ENCODE results near the gene ZNF385B. TPM values are rescaled to one million over a fixed set of nuclear protein-coding genes. Genes with fewer than 3 reads are reported as not detected.
"Not testable (repeated sequence)": the region's sequence is repeated elsewhere in the genome, so short reads cannot be mapped to it uniquely, and the experiment has no call there.

ZNF385B gene
- total and polyA plus RNA-seq, 9 donors: 3.9 to 17.1 (median 12.5) TPM

DNA sequence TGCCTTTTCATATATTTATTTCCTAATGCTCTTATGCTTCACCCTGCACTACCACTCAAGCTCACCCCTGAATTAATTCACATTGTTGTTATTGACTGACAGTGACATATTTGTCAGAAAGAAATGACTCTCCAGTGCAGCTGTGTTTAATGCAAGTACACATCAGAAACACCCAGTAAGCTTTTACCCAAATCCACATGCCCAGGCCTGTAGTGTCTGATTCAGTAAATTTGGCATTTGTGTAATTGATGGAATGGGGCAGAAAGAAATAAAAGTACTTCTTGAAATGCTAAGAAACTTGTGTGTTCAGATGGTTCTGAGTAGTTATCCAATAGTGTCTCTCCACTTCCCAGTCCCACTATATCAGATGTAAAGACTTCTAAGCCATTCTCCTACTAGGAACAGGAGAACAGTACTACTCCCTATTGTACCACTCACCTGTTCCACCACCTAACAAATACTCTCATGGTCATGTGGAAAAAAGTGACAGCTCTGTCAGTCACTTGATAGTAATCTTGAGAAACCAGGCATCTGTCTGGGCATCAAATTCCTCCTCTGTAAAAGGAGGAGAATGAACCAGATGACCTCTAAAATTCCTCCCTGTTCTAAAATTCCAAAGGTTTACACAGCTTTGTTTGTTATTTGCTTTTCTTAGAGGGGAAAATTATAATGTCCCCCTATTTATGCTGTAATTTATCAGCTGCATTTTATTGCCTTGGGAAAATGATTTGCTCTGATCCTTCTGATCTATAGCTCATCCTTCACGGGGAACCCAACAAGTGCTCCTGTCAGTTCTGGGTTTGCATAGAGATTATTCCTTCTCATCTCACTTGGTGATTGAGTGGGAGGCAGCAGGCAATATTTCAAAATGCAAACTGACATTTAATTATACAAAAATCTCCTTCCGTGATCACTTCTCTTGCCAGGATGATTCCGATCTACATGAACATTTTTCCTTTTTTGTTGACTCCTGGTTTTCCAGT is 70.9 kb downstream of the ZNF385B start:
- DNase-seq: no peak
- H3K4me1 ChIP-seq (ENCODE audit: control insufficient read depth, insufficient read depth, low read length): no peaks in the 10 kb centered on the region
- H3K4me3 ChIP-seq (ENCODE audit: low read length): no peak overlapping the region
- H3K27me3 ChIP-seq (ENCODE audit: control insufficient read depth, insufficient read depth, low read length): no peaks in the 10 kb centered on the region
- H3K27ac ChIP-seq (ENCODE audit: low read length): no peak overlapping the region
- no peaks in the 10 kb centered on the region for H3K36me3 ChIP-seq (ENCODE audit: control insufficient read depth, insufficient read depth, low read length)
- 80% methylated on average over 1 of the region's 3 CpGs for WGBS (ENCODE audit: insufficient coverage)
- no peaks in the 10 kb centered on the region for H3K9me3 ChIP-seq (replicated peaks; ENCODE audit: control insufficient read depth, low read depth, low read length)

DNA sequence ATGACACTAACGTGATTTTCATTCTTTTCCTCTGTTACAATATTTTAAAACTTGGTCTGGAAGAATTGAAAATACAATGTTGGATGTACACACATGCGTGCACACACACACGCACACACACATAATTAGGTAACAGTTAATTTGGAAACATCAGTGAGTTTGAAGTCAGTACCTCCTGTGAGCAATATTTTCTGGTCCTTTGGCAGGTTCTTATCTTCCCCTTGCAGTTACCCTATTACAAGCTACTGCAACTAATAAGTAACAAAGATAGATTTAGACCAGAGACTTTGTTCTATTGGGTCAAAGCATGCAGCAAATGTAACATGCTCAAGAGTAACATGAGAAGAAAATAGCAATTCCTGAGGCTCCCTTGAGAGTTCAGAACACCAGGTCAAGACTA is 73.3 kb downstream of the ZNF385B start:
- WGBS (ENCODE audit: insufficient coverage): no CpG with 5 or more reads among the region's 3 CpGs
- no peak overlapping the region for H3K4me3 ChIP-seq (ENCODE audit: low read length)

DNA sequence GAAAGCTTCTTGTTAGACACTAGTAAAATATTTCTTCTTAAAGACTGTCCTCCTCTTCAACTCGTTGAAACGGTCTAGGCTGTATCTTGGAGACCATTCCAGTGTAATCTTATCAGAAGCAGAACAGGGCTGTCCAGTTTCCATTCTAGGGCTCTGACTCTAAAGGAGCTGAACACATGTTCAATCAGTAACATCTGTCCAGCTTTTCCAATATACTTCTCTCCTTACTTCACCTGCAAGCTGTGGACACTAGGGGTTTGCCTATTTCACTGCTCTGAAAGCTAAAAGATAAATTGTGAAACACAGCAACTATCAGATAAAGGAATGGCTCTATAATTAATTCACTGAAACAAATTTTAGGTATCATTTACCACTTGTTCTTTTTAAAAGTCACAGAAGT is 73.8 kb downstream of the ZNF385B start:
- Histone ChIP-seq H3K9me3 (replicated peaks; ENCODE audit: control insufficient read depth, low read depth, low read length) (no peaks in the 10 kb centered on the region), H3K4me1 (ENCODE audit: control insufficient read depth, insufficient read depth, low read length) (no peaks in the 10 kb centered on the region), H3K4me3 (ENCODE audit: low read length) (no peak overlapping the region), H3K27ac (ENCODE audit: low read length) (no peak overlapping the region), H3K27me3 (ENCODE audit: control insufficient read depth, insufficient read depth, low read length) (no peaks in the 10 kb centered on the region), H3K36me3 (ENCODE audit: control insufficient read depth, insufficient read depth, low read length) (no peaks in the 10 kb centered on the region)
- 76% methylated on average over 2 of the region's 2 CpGs for WGBS (ENCODE audit: insufficient coverage)
- no peak for DNase-seq

More for the DNA sequence above, 73.3 kb downstream of the ZNF385B start:
- DNase-seq: no peak
- no peaks in the 10 kb centered on the region for H3K9me3 ChIP-seq (replicated peaks; ENCODE audit: control insufficient read depth, low read depth, low read length)
- H3K27ac ChIP-seq (ENCODE audit: low read length): no peak overlapping the region
- no peaks in the 10 kb centered on the region for H3K36me3 ChIP-seq (ENCODE audit: control insufficient read depth, insufficient read depth, low read length)
- H3K27me3 ChIP-seq (ENCODE audit: control insufficient read depth, insufficient read depth, low read length): no peaks in the 10 kb centered on the region
- H3K4me1 ChIP-seq (ENCODE audit: control insufficient read depth, insufficient read depth, low read length): no peaks in the 10 kb centered on the region

DNA sequence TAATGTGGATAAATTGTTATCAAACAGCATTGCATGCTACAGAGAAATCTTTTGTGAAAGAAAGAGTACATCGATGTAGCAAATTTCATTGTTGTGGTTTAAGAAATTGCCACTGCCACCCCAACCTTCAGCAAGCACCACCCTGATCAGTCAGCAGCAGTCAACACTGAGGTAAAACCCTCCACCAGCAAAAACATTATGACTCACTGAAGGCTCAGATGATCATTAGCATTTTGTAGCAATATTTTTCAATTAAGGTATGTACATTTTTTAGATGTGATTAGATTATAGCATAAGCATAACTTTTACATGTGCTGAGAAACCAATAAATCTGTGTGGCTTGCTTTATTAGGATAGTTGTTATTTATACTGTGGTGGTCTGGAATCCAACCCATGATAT is 75.5 kb downstream of the ZNF385B start:
- Histone ChIP-seq H3K27me3 (ENCODE audit: control insufficient read depth, insufficient read depth, low read length) (no peaks in the 10 kb centered on the region), H3K36me3 (ENCODE audit: control insufficient read depth, insufficient read depth, low read length) (no peaks in the 10 kb centered on the region), H3K27ac (ENCODE audit: low read length) (no peak overlapping the region), H3K4me1 (ENCODE audit: control insufficient read depth, insufficient read depth, low read length) (no peaks in the 10 kb centered on the region), H3K9me3 (replicated peaks; ENCODE audit: control insufficient read depth, low read depth, low read length) (no peaks in the 10 kb centered on the region), H3K4me3 (ENCODE audit: low read length) (no peak overlapping the region)
- DNase-seq: no peak
- no CpG with 5 or more reads among the region's 1 CpG for WGBS (ENCODE audit: insufficient coverage)

DNA sequence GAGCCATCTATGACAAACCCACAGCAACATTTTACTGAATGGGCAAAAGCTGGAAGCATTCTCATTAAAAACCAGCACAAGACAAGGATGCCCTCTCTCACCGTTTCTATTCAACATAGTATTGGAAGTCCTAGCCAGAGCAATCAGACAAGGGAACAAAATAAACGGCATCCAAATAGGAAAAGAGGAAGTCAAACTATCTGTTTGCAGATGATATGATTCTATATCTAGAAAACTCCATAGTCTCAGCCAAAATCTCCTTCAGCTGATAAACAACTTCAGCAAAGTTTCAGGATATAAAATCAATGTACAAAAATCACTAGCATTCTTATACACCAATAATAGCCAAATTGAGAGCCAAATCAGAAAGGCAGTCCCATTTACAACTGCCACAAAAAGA is 79.1 kb downstream of the ZNF385B start:
- not testable (repeated sequence) for H3K36me3 ChIP-seq (ENCODE audit: control insufficient read depth, insufficient read depth, low read length); H3K4me1 ChIP-seq (ENCODE audit: control insufficient read depth, insufficient read depth, low read length); H3K9me3 ChIP-seq (replicated peaks; ENCODE audit: control insufficient read depth, low read depth, low read length); H3K4me3 ChIP-seq (ENCODE audit: low read length); H3K27me3 ChIP-seq (ENCODE audit: control insufficient read depth, insufficient read depth, low read length); H3K27ac ChIP-seq (ENCODE audit: low read length); DNase-seq
- no CpG with 5 or more reads among the region's 2 CpGs for WGBS (ENCODE audit: insufficient coverage)

DNA sequence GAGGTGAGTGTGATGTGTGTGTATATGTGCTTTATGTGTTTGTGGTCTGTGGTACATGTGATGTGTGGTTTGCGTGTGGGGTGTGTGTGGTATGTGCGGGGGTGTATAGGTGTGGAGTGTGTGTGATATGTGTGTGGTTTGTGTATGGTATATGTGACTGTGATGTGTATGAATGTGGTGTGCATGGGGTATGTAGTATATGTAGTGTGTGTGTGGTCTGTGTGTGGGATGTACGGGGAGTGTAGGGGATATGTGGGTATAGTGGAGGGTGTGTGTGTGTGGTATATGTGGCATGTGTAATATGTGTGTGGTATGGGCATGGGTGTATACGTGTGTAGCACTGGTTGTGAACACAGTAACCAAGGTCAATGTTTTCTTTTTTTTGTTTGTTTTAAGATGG is 87.4 kb downstream of the ZNF385B start:
- no peaks in the 10 kb centered on the region for H3K4me1 ChIP-seq (ENCODE audit: control insufficient read depth, insufficient read depth, low read length)
- no peak for DNase-seq
- H3K27ac ChIP-seq (ENCODE audit: low read length): no peak overlapping the region
- no peak overlapping the region for H3K4me3 ChIP-seq (ENCODE audit: low read length)
- 94% methylated on average over 4 of the region's 4 CpGs for WGBS (ENCODE audit: insufficient coverage)
- no peaks in the 10 kb centered on the region for H3K36me3 ChIP-seq (ENCODE audit: control insufficient read depth, insufficient read depth, low read length)
- no peaks in the 10 kb centered on the region for H3K27me3 ChIP-seq (ENCODE audit: control insufficient read depth, insufficient read depth, low read length)
- H3K9me3 ChIP-seq (replicated peaks; ENCODE audit: control insufficient read depth, low read depth, low read length): no peaks in the 10 kb centered on the region

DNA sequence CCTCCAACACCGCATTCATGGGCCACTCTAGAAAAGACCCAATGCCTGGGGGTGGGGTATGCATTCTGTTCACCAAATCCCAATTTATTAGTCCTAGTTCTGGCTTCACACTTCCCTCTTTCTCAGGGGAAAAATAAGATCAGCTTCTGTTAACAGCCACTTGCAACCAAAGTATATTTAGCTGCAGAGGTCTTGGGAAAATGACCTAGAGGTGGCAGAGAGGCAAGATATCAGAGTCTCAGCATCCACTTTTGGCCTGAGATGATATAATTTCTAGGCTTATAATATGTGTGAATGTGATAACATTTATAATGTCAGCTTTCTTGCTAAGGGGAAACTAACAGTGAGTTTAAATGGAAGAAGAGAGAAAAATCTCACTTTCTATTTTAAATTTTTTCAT is 89.1 kb downstream of the ZNF385B start:
- H3K27ac ChIP-seq (ENCODE audit: low read length): no peak overlapping the region
- H3K36me3 ChIP-seq (ENCODE audit: control insufficient read depth, insufficient read depth, low read length): no peaks in the 10 kb centered on the region
- no peaks in the 10 kb centered on the region for H3K9me3 ChIP-seq (replicated peaks; ENCODE audit: control insufficient read depth, low read depth, low read length)
- no peaks in the 10 kb centered on the region for H3K4me1 ChIP-seq (ENCODE audit: control insufficient read depth, insufficient read depth, low read length)
- no peaks in the 10 kb centered on the region for H3K27me3 ChIP-seq (ENCODE audit: control insufficient read depth, insufficient read depth, low read length)
- H3K4me3 ChIP-seq (ENCODE audit: low read length): no peak overlapping the region
- no peak for DNase-seq
- no CpG with 5 or more reads among the region's 1 CpG for WGBS (ENCODE audit: insufficient coverage)

DNA sequence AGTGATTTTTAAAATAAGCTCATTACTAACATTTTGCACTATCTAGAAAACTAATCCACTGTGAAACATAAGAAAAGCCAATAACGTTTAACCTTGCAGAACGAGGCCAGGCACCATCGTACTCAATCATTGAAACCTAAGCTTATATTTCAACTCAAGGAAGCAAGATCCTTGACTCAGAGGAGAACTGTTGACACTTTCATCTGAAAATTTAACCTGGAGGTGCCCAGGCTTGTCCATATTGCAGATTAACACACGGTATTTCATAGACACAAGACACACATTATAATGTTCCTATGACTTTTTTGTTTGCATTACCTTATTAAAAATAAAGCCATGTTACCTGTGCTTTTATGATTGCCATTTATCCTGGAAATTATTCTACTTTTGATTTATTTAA is 89.6 kb downstream of the ZNF385B start:
- Histone ChIP-seq H3K36me3 (ENCODE audit: control insufficient read depth, insufficient read depth, low read length) (no peaks in the 10 kb centered on the region), H3K9me3 (replicated peaks; ENCODE audit: control insufficient read depth, low read depth, low read length) (no peaks in the 10 kb centered on the region), H3K4me3 (ENCODE audit: low read length) (no peak overlapping the region), H3K27ac (ENCODE audit: low read length) (no peak overlapping the region), H3K27me3 (ENCODE audit: control insufficient read depth, insufficient read depth, low read length) (no peaks in the 10 kb centered on the region), H3K4me1 (ENCODE audit: control insufficient read depth, insufficient read depth, low read length) (no peaks in the 10 kb centered on the region)
- 70% methylated on average over 3 of the region's 4 CpGs for WGBS (ENCODE audit: insufficient coverage)
- no peak for DNase-seq

DNA sequence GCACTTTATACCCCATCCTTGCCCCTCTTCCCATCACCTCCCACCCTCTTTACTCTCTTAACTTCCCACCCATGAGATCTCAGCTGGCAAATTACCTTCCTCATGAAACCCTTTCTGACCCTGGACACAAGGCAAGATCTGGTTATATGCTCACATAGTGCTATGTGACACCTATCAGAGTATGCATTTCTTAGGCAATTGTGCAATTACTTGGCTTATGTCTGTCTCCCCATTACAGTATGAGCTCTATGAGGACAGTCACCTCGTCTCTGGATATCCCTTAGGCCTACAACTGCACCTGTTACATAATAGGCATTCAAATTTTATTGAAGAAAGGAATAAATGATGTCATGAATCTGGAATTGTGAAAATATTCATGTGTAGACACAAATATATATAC is 91.4 kb downstream of the ZNF385B start:
- H3K4me1 ChIP-seq (ENCODE audit: control insufficient read depth, insufficient read depth, low read length): no peaks in the 10 kb centered on the region
- no CpG with 5 or more reads among the region's 1 CpG for WGBS (ENCODE audit: insufficient coverage)
- H3K36me3 ChIP-seq (ENCODE audit: control insufficient read depth, insufficient read depth, low read length): no peaks in the 10 kb centered on the region
- no peak for DNase-seq
- no peaks in the 10 kb centered on the region for H3K9me3 ChIP-seq (replicated peaks; ENCODE audit: control insufficient read depth, low read depth, low read length)
- H3K4me3 ChIP-seq (ENCODE audit: low read length): no peak overlapping the region
- H3K27me3 ChIP-seq (ENCODE audit: control insufficient read depth, insufficient read depth, low read length): no peaks in the 10 kb centered on the region
- H3K27ac ChIP-seq (ENCODE audit: low read length): no peak overlapping the region

DNA sequence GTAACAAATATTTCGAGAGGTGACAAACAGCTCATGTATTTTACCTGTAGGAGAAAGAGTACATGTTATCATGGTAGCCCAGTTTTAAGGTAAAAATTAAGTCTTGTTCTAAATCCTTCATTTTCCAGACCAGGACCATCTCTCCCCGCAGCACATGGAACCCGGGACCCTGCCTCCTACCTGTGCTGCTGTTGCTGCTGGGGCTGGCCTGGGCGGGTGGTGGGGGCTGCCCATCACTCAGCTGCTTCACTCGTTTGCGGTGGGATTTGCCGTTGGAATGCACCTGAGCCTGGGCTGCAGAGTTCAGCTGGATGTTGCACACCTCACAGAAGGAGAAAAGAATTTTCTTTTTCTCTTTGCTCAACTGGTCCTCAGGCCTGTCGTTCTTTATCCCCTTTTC is 92.1 kb downstream of the ZNF385B start:
- no peaks in the 10 kb centered on the region for H3K4me1 ChIP-seq (ENCODE audit: control insufficient read depth, insufficient read depth, low read length)
- H3K36me3 ChIP-seq (ENCODE audit: control insufficient read depth, insufficient read depth, low read length): no peaks in the 10 kb centered on the region
- no peak overlapping the region for H3K27ac ChIP-seq (ENCODE audit: low read length)
- no peak for DNase-seq
- H3K27me3 ChIP-seq (ENCODE audit: control insufficient read depth, insufficient read depth, low read length): no peaks in the 10 kb centered on the region
- WGBS (ENCODE audit: insufficient coverage): 86% methylated on average over 7 of the region's 8 CpGs
- no peak overlapping the region for H3K4me3 ChIP-seq (ENCODE audit: low read length)
- no peaks in the 10 kb centered on the region for H3K9me3 ChIP-seq (replicated peaks; ENCODE audit: control insufficient read depth, low read depth, low read length)

Measured in muscle of leg (tissue), 11 donors.